ENCODE data around the gene TPST2.

GRCh38 chr22:26615830-26616435 is 26.0 kb upstream of the TPST2 start:
- TF ChIP-seq, protein P1, sequence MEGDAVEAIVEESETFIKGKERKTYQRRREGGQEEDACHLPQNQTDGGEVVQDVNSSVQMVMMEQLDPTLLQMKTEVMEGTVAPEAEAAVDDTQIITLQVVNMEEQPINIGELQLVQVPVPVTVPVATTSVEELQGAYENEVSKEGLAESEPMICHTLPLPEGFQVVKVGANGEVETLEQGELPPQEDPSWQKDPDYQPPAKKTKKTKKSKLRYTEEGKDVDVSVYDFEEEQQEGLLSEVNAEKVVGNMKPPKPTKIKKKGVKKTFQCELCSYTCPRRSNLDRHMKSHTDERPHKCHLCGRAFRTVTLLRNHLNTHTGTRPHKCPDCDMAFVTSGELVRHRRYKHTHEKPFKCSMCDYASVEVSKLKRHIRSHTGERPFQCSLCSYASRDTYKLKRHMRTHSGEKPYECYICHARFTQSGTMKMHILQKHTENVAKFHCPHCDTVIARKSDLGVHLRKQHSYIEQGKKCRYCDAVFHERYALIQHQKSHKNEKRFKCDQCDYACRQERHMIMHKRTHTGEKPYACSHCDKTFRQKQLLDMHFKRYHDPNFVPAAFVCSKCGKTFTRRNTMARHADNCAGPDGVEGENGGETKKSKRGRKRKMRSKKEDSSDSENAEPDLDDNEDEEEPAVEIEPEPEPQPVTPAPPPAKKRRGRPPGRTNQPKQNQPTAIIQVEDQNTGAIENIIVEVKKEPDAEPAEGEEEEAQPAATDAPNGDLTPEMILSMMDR (conservative IDR thresholded peaks at IDR 0.05), result no peak
- no peak for TF ChIP-seq ZFX (IDR thresholded peaks at IDR 0.05)

Data from C4-2B (cell line).